HG03103 (cell line): ENCODE data around the gene CD300H.

Source experiments
- ATAC-seq: cut with Tn5 transposase; IDR thresholded peaks from one replicate; pipeline ENCODE4 v1.9.1; 2021; ENCODE audit warnings: low read depth; ENCODE audit not compliant: unreplicated experiment

Gene CD300H

DNA sequence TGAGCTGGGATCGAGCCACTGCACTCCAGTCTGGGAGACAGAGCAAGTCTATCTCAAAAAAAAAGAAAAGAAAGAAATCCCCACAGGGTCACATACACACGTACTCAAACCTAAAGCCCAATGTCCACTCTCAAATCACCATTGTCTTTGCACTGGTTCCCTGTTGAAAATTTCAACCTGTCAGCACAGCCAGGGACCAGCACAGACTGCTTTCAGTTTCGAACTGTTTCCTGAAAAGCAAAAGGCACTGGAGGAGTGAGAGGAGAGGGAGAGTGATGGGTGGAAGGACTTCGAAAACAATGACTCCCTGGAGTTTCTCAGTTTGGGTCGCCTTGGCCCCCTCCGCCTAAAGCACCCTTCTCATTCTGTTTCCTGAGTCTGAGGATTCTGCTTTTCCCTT is 12.4 kb downstream of the CD300H start:
- no peak for ATAC-seq

DNA sequence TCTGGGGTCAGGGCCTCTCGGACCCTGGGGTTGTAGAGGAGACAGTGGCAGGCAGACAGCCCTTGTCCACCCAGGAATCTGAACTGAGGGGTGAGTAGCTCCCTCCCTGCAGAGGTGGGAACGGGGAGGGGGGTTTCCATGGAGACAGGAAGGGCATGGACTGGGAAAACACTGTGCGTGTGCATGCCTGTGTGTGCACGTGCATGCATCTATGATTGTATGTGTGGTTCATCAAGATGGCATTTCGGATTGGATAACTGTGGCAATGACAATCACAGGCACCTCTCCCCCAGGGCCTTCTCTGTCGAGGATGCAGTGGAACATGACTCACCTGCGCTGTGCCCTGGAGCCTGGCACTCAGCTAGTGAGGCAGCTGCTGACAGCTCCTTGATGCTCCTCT is 15.3 kb downstream of the CD300H start:
- ATAC-seq, result no peak

DNA sequence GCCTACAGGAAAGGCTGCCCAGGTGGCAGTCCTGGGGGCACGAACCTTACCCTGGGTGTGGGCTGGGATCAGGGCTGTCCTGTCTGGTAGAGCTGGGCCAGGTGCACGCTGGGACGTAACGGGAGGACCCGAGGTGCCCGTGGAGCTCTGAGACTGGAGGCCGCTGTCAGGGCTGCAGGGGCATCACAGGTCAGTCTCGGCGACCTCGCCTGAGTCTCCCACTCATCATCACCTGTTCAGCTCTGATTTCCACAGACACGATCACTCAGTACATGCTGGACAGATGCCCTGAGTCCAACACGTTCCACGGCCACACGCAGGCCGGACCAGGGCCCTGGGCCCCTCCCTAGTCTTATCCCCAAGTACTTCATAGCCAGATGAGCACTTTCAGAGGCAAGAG is 16.7 kb downstream of the CD300H start:
- ATAC-seq, result no peak

DNA sequence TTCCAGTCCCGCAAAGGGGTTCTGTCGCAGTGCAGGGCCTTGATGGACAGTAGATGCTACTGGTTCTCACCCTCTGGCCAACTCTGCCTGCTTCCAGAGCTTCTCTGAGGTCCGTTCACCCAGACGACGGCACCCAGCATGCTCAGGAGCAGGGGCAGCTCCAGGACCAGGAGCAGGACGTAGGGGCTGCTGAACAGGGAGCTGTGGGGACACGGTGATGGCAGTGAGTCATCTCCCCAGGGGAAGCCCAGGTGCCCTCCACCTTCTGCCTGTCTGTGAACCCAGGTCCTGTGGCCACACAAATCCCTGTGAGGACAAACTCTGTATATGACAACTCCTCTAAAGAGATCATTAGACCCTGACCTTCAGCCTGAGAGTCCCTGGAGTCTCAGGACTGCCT is 18.0 kb downstream of the CD300H start:
- no peak for ATAC-seq

DNA sequence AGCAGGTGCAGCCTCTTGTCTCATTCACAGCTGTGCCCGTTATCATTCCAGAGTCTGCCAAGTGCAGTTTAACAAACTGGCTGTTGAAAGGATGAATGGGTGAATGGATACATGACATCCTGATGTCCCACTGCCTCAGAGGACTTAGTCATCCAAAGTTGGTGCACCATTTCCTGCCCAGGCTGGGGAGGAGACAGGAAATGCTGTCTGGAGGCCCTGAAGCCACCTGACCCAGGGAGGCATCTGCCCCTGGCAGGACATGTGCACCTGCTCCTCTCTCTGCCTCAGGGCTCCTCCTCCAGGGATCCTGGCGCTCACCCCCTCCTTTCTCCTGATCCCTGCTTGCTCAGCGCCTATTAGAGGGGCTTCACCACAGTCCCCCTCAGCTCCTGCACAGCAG is 19.6 kb downstream of the CD300H start:
- no peak for ATAC-seq

DNA sequence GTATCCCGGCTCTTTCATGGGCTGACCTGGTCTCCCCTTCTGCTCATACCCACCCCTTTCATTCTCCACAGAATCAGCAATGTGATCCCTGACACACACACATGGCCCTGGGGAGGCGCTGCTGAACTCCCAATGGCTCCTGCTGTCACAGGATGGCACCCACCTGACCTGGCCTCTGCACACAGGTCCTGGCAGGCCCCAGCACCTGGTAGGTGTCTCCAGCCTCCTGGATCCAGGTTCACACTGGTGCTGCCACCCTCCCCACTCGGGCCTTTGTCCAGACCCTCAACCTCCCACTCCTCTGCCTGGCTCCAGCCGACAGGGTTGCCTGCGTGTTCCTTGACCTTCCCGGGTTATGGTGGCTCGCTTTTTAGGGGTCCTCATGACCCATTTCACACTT is 20.0 kb downstream of the CD300H start:
- ATAC-seq, result no peak

DNA sequence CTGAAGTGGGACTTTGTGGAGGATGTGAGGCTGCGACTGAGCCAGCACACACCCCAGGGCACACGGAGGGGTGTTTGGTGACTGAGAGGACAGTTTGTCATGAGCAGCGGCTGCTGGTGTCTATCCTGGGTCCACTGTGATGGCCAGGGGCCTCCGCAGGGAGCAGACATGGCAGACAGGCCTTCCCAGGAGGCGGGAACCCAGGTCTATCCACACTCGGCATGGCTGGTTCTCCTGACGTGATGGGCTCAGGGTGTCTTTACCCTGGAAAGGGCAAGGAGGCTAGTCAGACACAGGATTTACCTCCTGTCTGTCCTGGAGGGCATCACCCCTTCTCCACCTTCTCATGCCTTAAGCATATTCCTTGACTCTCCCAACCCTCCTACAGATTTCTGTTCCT is 20.7 kb downstream of the CD300H start:
- ATAC-seq, result no peak

DNA sequence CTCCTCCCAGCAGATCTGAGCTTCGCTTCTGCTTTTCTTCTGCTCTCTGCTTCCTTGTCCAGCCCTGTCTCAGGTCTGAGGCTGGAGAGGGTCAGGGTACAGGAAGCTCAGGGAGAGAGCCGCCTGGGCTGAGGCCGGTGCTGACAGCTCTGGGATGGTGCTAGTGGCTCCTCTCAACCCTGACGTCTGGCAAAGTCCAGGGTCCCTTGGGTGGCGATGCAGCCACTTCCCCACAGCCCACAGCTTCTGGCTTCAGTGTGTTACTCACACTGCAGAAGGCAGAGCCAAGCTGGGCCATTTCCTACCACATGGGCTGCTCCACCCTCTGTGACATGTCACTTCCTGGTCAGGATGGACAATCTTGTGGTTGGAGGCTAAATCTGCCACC is 21.5 kb downstream of the CD300H start, which contains the start of gene CD300C:
Gene CD300C, minus strand, starts transcription at position 273 of the 388 bp plus-strand sequence. CDS start 333 bp downstream, outside the sequence.
- no peak for ATAC-seq

DNA sequence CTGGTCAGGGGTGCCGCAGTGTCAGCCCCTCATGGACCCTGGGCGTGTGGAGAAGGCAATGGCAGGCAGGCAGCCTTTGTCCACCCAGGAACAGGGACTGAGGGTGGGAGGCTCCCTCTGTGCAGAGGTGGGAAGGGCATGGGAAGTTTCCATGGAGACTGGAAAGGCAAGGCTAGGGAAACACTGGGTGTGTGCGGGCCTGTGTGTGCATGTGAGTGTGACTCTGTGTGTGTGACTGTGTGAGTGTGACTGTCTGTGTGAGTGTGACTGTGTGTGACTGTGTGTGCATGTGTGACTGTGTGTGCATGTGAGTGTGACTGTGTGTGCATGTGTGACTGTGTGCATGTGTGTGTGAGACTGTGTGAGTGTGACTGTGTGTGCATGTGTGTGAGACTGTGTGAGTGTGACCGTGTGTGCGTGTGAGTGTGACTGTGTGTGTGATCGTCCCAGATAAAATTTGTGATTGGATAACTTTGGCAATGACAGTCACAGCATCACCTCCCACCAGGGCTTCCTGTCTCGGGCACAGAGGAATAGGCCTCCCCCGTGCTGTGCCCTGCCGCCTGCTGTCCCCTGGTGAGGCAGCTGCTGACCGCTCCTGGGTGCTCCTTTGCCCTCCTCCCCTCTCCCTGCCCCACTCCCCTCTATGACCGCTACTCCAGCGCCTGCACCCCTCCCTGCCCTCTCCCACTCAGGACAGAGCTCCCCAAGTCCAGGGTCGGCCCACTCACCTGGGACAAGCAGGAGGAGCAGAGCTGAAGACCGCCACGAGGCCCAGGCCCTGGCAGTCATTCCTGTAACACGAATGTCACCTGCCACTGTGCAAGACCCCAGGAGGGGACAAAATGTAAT is 22.1 kb downstream of the CD300H start:
- no peak for ATAC-seq

DNA sequence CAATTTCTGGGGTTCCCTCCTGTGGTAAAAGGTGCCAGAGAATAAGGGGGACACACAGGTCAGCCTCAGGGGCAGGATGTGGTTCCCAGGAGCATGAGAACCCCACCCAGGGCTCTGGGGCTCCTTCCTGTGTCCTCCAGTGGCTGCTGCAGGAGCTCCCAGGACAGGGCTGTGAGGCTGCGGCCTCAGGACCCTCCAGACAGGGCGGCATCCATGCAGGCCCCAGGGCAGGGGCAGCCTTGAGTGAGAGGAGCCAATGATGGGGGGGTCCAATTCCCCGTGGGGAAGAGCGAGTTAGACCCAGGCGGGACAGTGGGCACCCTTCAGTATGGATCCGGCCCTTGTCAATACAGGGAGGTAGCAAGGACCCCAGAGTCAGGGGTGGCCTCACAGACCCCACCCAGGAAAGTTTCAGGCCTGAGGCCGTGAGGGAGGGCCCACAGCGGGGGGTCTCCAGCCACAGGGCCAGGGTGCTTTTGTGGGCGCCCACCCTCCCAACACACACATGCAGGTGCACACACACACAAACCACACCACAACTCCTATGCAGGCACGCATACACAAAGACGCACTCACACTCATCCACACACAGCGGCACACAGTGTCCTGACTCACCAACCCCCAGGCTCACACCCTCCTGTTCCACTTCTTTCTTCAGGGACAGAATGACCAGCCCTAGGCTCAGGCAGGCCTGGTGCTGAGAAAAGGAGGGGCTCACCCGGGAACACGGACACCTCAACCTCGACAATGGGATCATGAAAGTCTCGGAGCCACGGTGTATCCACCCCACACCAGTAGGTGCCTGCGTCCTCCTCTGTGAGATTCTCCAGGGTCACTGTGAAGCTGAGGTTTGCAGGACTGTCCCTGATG is 23.2 kb downstream of the CD300H start:
- ATAC-seq, result no peak

DNA sequence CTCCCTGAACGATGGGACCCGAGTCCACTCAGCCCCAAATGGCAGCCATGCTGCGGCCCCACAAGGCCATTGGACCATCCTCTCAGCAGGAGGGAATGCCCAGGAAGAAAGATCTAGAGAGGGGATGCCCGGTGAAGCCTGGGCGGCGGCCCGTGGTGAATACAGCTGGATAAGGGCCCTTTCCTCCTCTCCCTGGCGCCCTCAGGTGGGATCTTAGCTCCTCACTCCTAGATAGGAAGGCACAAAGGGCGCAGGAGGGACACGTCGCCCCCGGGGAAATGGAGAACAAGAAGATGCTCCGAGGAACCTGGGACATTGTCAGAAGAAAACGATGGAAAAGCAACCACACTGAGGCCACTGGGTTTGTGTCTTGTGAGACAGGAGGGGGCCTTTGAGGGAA is 23.9 kb downstream of the CD300H start:
- ATAC-seq, result no peak

DNA sequence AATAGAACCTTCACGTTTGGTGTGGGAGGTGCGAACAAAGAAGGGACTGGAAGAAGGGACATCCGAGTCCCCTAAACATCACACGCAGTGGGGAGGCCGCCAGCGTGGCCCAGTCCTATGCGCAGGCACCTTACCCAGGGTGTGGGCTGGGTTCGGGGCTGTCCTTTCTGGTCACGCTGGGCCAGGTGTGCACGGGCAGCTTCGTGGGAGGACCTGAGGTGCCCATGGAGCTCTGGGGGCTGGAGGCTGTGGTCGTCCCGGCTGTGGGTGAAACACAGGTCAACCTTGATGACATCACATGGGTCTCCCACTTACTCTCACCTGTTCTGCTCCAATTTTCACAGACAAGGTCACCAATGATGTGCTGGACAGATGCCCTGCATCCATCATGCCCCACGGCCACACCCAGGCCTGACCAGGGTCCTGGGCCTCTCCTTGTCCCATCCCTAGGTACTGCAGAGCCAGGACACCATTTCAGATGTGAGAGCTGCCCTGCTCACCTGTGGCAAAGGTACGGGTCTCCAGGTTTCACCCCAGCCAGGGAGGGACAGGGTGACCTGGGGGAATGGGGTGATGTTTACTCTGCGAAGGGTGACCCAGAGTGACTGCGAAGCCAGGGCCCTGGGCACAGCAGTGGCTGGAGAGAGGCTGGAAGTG is 24.5 kb downstream of the CD300H start:
- no peak for ATAC-seq

DNA sequence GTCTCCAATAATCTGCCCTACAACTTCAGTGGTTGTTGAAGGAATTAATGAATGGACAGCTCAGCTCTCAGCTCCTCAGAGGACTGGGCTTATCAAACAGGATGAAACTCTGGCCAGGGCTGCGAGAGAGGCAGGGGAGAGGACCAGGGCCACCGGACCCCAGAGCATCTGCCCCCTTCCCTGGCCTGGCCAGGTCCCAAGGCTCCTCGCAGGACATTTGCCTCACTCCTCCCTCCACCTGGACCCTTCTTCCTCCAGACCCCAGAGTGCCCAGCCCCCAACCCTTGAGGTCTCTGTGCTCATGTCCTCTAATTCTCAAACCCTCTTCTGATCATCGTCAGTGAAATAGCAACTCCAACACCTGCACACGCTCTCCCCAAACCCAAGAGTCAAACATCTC is 25.1 kb downstream of the CD300H start:
- ATAC-seq, result no peak

DNA sequence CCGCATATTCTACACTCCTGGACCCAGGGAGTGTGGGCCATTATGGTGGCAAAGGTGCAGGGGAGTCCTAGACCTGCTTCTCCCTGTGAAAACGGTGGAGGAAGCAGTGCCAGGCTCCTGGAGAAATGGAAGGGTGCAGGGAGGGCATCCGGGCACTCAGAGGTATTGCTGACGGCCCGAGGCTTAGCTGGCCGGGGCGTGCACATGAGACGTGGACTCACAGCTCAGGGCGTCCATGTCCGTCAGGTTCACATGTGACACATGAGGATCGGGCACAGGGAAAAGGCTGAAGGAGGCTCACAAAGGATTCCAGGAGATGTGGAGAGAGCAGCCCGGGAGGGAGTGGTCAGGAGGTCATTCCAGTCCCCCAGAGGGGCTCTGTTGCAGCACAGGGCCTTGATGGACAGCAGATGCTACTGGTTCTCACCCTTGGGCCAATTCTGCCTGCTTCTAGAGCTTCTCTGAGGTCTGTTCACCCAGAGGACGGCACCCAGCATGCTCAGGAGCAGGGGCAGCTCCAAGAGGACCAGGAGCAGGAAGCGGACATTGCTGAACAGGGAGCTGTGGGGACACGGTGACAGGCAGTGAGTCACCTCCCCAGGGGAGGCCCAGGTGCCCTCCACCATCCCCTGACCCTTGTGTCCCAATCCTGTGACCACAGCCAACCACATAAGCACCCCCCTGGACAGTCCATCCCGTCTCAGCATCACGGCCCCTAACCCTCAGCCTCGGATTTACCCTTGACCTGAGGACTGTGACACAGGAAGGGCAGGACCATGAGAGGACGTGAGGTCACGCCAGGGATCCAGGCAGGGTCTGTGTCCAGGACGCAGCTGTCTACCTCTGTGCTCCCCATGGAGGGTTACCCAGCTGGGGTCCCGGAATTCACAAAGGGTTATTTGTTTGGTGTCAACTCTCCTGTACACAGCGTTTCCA is 25.9 kb downstream of the CD300H start:
- ATAC-seq, result no peak

DNA sequence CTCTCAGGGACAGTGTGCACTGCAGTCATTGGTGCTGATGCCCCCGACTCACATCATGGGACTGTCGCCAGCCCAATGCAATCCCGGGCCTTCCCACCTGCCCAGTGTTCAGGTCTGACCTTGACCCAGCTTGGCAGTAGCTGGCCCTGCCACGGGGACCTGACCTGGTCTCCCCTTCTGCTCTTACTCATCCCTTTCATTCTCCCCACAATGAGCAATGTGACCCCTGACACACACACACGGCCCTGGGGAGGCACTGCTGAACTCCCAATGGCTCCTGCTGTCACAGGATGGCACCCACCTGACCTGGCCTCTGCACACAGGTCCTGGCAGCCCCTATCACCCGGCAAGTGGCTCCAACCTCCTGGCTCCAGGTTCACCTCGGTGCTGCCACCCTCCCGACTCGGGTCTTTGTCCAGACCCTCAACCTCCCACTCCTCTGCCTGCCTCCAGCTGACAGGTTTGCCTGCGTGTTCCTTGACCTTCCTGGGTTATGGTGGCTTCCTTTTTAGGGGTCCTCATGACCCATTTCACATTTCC is 28.0 kb downstream of the CD300H start:
- ATAC-seq, result no peak

DNA sequence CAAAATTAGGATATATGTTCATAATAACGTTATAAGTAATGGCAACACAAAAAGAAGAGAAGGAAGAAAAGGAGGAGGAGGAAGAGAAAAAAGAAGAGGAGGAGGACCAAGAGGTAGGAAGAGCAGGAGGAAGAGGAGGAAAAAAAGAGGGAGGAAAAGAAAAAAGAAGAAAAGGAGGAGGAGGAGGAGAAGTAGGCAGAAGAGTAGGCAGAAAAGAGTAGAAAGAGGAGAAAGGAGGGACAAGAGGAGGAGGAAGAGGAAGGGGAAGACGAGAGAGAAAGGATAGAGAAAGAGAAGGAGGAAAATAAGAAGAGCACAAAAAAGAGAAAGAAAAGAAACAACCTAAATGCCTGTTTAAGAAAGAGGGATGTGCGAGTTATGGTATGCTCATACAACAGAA is 30.4 kb downstream of the CD300H start:
- ATAC-seq, result no peak

DNA sequence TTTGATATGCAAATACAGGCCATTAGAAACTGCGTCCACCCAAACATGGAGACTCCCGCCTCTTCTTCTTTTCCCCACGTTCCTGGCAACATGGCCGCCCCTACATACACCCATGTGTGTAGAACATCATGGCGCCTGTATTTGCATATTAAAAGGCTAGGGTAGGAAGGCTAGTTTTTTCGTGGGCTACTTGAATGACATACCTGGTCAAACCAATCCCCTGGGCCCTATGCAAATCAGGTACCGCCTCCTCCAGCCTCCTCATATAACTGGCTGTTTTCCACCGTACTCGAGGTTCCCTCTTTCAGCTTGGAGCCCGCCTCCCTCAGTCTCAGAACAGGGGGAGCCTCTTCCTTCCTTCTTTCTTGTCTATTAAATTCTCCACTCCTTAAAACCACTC is 35.2 kb downstream of the CD300H start:
- no peak for ATAC-seq

DNA sequence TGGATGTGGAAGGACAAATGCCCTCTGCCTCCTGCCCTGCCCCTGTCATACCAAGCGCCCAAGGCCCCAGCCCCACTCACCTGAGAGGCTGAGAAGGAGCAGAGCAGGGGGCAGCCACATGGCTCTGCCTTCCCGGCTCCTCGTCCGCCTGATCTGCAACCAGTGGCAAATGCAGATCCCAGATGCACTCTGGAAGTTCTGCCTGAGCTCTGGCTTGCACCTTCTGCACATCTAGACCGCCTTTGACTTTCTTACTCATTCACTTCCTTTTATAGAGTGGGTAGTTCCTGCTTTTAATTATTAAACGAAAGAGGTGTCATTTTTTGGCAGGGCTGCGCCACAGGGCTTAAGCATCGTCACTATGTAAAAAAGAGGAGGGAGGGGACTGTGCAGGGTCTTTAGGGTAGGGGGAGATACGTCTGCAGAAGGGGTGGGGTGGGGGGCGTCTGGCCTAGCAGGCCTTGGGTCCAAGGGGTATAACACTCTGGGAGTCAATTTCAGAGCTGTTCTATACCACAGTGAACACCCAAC is 36.0 kb downstream of the CD300H start, which contains the start of gene CD300LB:
Gene CD300LB, minus strand, starts transcription at position 245 of the 531 bp plus-strand sequence. Its CDS starts 125 bp downstream, at position 120.
- ATAC-seq, result no peak

DNA sequence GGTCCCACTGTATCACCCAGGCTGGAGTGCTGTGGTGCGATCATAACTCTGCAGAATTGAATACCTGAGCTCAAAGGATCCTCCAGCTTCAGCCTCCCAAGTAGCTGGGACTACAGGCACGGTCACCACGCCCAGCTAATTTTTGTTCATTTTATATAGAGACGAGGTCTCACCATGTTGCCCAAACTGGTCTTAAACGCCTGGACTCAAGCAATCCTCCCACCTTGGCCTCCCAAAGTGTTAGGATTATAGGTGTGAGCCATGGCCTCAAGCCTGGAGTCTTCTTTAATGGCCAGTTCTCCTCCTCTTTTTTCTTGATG is 36.5 kb downstream of the CD300H start:
- ATAC-seq, result no peak

DNA sequence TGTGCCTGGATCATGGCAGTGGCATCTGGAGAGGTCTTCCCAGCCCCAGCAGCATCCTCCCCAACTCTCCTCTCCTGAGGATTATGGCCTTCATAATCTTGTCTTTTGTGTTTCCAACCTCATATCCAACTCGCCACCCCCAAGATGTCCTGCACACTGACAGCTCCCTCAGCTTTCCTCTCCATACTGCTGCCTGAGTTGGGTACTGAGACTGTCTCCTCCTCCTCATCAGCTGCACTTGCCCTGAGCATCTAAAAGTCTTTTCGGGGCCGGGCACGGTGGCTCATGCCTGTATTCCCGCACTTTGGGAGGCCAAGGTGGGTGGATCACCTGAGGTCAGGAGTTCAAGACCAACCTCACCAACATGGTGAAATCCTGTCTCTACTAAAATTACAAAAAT is 38.1 kb downstream of the CD300H start:
- no peak for ATAC-seq
